ENCODE data around the gene SIAH3.

DNA sequence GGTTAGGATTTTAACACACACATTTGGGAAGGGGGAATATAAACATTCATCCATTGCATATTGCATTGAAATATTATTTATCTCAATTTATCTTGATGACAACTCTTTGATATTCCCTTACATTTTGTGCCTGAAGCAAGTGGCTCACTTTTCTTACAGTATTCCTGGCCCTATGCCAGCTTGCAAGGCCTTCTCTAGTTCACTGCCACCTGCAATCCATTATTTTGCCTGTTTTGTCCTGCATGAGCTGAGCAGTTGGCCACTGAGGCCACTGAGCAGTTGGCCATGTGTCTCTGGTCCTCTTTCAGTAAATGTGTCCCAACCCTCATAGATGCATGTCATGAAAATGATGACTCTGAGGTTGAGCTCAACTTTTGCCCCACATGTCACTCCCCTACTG lies 99.7 kb downstream of the SIAH3 start:
- TF ChIP-seq ZBTB7A (IDR thresholded peaks at IDR 0.05; ENCODE audit: low read depth) (no peak), YY1 (IDR thresholded peaks at IDR 0.05; ENCODE audit: low read depth) (no peak), EP300 (IDR thresholded peaks at IDR 0.05; ENCODE audit: borderline replicate concordance) (no peak), TCF12 (IDR thresholded peaks at IDR 0.05; ENCODE audit: low read depth) (no peak), RAD21 (IDR thresholded peaks at IDR 0.05; ENCODE audit: low read depth) (no peak), CREB1 (IDR thresholded peaks at IDR 0.05; ENCODE audit: low read depth) (no peak)
